Hepatocyte (in vitro differentiated cells): ENCODE data around the gene COPS7A. TPM values are rescaled to one million over a fixed set of nuclear protein-coding genes. Genes with fewer than 3 reads are reported as not detected.

Source experiments
- DNase-seq: peaks from one replicate; pipeline ENCODE4 v3.0.0-alpha.2; 2016; ENCODE audit warnings: low spot score
- H2AFZ ChIP-seq: fragments of 200-600 bp; sonication (generic); 2 replicates; pipeline ENCODE4 v1.6.0; 2016; ENCODE audit warnings: antibody characterized with exemption, mild to moderate bottlenecking
- H3K27ac ChIP-seq: fragments of 200-600 bp; sonication (generic); 2 replicates; pipeline ENCODE4 v1.5.1; 2016; ENCODE audit warnings: mild to moderate bottlenecking
- H3K27me3 ChIP-seq: fragments of 200-600 bp; sonication (generic); 2 replicates; pipeline ENCODE4 v1.6.1; 2016
- H3K36me3 ChIP-seq: fragments of 200-600 bp; sonication (generic); replicated peaks from 2 replicates; pipeline ENCODE4 v1.5.1; 2016; ENCODE audit warnings: low read depth; ENCODE audit not compliant: insufficient read depth
- H3K4me1 ChIP-seq: fragments of 200-600 bp; sonication (generic); 2 replicates; pipeline ENCODE4 v1.5.1; 2016; ENCODE audit warnings: mild to moderate bottlenecking, moderate library complexity; ENCODE audit not compliant: insufficient read depth
- H3K4me2 ChIP-seq: fragments of 200-600 bp; sonication (generic); 2 replicates; pipeline ENCODE4 v1.6.0; 2016
- H3K4me3 ChIP-seq: fragments of 200-600 bp; sonication (generic); 2 replicates; pipeline ENCODE4 v1.5.1; 2016; ENCODE audit warnings: mild to moderate bottlenecking
- H3K79me2 ChIP-seq: fragments of 200-600 bp; sonication (generic); 2 replicates; pipeline ENCODE4 v1.6.0; 2017; ENCODE audit warnings: mild to moderate bottlenecking
- H3K9me2 ChIP-seq: fragments of 200-600 bp; sonication (generic); replicated peaks from 2 replicates; pipeline ENCODE4 v1.6.0; 2017; ENCODE audit warnings: mild to moderate bottlenecking; ENCODE audit not compliant: insufficient read depth
- H3K9me3 ChIP-seq: fragments of 200-600 bp; sonication (generic); 2 replicates; pipeline ENCODE4 v1.5.1; 2016; ENCODE audit warnings: low read depth, mild to moderate bottlenecking
- H4K20me1 ChIP-seq: fragments of 200-600 bp; sonication (generic); 2 replicates; pipeline ENCODE4 v1.6.0; 2016; ENCODE audit warnings: mild to moderate bottlenecking; ENCODE audit not compliant: insufficient read depth, poor library complexity, severe bottlenecking
- EZH2 ChIP-seq: fragments of 200-600 bp; sonication (generic); IDR thresholded peaks from 2 replicates; pipeline ENCODE4 v1.6.1; 2016; ENCODE audit warnings: antibody characterized with exemption, mild to moderate bottlenecking, borderline replicate concordance
- EZH2phosphoT487 ChIP-seq: fragments of 200-600 bp; sonication (generic); IDR thresholded peaks from one replicate; pipeline ENCODE4 v1.6.1; 2018; ENCODE audit warnings: antibody characterized with exemption, mild to moderate bottlenecking, low read depth, moderate library complexity; ENCODE audit not compliant: unreplicated experiment, severe bottlenecking
- WGBS: methylation state at CpG from one replicate; pipeline ENCODE4 v1.1.6; 2016; ENCODE audit warnings: low lambda C conversion rate; ENCODE audit errors: missing lambda C conversion rate; 5-methylcytosine and 5-hydroxymethylcytosine counted together
- polyA plus RNA-seq: library from polyadenylated mRNA; unstranded; fragments of >200 nt; fragmentation: Nextera tagmentation; extraction: Ambion mirVana; gene quantifications from 2 replicates; pipeline ENCODE4 v1.2.1, GENCODE V29; 2016
- total RNA-seq: library from RNA; depleted of rRNA; stranded (reverse); fragments of >200 nt; gene quantifications from 2 replicates; pipeline ENCODE4 v1.2.3, GENCODE V29; 2014
- TF ChIP-seq, protein P1 (sequence below): fragments of 200-600 bp; sonication (generic); IDR thresholded peaks from 2 replicates; pipeline ENCODE4 v1.5.1; 2016; ENCODE audit warnings: antibody characterized with exemption, mild to moderate bottlenecking; ENCODE audit not compliant: poor library complexity

Gene COPS7A
- total and polyA plus RNA-seq, 2 experiments from 2014 or later, result 46.9 to 73.6 TPM

DNA sequence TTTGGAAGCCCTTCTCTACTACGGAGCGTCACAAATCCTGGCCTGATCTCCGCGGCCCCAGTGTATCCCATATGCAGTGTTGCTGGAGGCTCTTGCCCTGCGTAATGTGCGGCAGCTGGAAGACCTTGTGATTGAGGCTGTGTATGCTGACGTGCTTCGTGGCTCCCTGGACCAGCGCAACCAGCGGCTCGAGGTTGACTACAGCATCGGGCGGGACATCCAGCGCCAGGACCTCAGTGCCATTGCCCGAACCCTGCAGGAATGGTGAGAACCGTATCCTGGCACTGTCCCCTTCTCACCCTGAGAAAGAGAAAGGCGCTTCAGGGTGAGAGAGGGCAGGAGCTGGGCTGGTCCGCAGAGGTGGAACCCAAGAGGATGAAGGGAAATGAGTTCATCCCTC lies 5.3 kb downstream of the COPS7A start:
- no peaks in the 10 kb centered on the region for H3K9me3 ChIP-seq
- H3K79me2 ChIP-seq, result peaks cover 12% of the 10 kb centered on the region
- no peaks in the 10 kb centered on the region for H3K27me3 ChIP-seq
- WGBS, result 99% methylated on average over 18 of the region's 18 CpGs
- peaks cover 8% of the 10 kb centered on the region for H3K4me1 ChIP-seq
- H3K9me2 ChIP-seq, result no peaks in the 10 kb centered on the region
- H3K27ac ChIP-seq, result no peak overlapping the region
- TF ChIP-seq, protein P1, sequence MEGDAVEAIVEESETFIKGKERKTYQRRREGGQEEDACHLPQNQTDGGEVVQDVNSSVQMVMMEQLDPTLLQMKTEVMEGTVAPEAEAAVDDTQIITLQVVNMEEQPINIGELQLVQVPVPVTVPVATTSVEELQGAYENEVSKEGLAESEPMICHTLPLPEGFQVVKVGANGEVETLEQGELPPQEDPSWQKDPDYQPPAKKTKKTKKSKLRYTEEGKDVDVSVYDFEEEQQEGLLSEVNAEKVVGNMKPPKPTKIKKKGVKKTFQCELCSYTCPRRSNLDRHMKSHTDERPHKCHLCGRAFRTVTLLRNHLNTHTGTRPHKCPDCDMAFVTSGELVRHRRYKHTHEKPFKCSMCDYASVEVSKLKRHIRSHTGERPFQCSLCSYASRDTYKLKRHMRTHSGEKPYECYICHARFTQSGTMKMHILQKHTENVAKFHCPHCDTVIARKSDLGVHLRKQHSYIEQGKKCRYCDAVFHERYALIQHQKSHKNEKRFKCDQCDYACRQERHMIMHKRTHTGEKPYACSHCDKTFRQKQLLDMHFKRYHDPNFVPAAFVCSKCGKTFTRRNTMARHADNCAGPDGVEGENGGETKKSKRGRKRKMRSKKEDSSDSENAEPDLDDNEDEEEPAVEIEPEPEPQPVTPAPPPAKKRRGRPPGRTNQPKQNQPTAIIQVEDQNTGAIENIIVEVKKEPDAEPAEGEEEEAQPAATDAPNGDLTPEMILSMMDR, result no peak
- TF ChIP-seq EZH2phosphoT487, result no peak
- TF ChIP-seq EZH2, result no peak
- no peak overlapping the region for H2AFZ ChIP-seq
- H4K20me1 ChIP-seq, result no peaks in the 10 kb centered on the region
- H3K4me2 ChIP-seq, result no peak overlapping the region
- no peaks in the 10 kb centered on the region for H3K36me3 ChIP-seq
- H3K4me3 ChIP-seq, result no peak overlapping the region
- DNase-seq, result no peak

DNA sequence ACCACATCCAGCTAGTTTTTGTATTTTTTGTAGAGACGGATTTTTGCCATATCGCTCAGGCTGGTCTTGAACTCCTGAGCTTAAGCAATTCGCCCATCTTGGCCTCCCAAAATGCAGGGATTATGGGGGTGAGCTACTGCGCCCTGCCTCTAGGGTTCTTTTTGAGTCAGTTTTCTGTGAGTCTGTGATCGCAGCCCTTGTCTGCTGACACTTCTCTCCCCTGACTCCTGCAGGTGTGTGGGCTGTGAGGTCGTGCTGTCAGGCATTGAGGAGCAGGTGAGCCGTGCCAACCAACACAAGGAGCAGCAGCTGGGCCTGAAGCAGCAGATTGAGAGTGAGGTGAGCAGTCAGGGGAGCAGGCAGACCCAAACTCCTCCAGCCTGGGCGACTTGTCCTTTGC lies 6.3 kb downstream of the COPS7A start:
- Histone ChIP-seq H3K9me3 (no peaks in the 10 kb centered on the region), H3K27ac (no peak overlapping the region), H3K27me3 (no peaks in the 10 kb centered on the region), H3K4me2 (no peak overlapping the region), H3K4me3 (no peak overlapping the region), H3K36me3 (no peaks in the 10 kb centered on the region), H3K4me1 (no peaks in the 10 kb centered on the region), H4K20me1 (no peaks in the 10 kb centered on the region), H2AFZ (no peak overlapping the region), H3K9me2 (no peaks in the 10 kb centered on the region), H3K79me2 (peaks cover 6% of the 10 kb centered on the region)
- no peak for DNase-seq
- 95% methylated on average over 8 of the region's 8 CpGs for WGBS
- TF ChIP-seq EZH2, result no peak
- no peak for TF ChIP-seq EZH2phosphoT487
- TF ChIP-seq, protein P1, result no peak

DNA sequence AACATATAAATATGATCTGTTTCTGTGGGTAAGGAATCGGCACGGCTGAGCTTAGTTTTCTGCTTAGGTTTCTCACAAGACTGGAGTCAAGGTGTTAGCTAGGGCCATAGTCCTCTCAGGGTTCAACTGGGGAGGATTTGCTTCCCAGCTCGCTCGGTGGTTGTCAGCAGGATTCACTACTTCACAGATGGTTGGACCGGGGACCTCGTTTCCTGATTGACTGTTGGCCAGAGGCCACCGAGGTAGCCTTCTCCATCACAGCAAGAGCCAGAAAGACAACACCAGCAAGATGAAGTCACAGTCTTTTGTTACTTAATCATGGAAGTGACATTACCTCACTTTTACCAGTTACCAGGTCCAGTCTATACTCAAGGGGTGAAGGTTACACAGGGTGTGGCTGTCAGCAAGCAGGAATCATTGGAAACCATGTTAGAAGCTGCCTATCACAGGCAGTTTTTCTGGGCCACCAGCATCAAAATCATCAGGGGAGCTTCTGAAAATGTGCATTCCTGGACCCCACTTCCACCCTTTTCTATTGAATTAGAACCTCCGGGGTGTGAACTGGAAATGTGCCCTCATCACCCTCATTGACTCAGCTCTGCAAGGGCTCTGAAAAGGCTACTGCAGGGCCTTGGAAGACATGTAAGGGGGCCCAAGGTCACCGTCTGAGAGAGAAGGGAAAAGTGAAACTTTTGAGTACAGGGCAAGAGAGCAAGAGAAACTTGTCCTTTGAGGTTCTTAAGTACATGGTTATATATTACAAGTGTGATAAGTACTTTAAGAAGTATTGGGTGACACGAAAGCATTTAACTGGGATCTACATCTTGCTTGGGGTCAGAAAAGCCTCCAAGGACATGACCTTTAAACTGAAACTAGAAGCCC lies 10.9 kb downstream of the COPS7A start:
- H4K20me1 ChIP-seq, result no peaks in the 10 kb centered on the region
- H3K27ac ChIP-seq, result no peak overlapping the region
- H3K9me3 ChIP-seq, result no peaks in the 10 kb centered on the region
- H3K27me3 ChIP-seq, result no peaks in the 10 kb centered on the region
- H2AFZ ChIP-seq, result no peak overlapping the region
- H3K4me2 ChIP-seq, result no peak overlapping the region
- H3K36me3 ChIP-seq, result no peaks in the 10 kb centered on the region
- H3K9me2 ChIP-seq, result no peaks in the 10 kb centered on the region
- no peak for TF ChIP-seq EZH2
- no peak for TF ChIP-seq EZH2phosphoT487
- TF ChIP-seq, protein P1, result no peak
- DNase-seq, result no peak
- H3K79me2 ChIP-seq, result no peaks in the 10 kb centered on the region
- no peak overlapping the region for H3K4me3 ChIP-seq
- 88% methylated on average over 10 of the region's 10 CpGs for WGBS
- H3K4me1 ChIP-seq, result no peaks in the 10 kb centered on the region
